COLO668 (cell line): Measurements from ENCODE around the gene LBH.

Source experiments
- DNase-seq: peaks from one replicate; lab custom pipeline; 2025; ENCODE audit not compliant: unreplicated experiment; lab: John Stamatoyannopoulos, UW

Gene LBH

DNA sequence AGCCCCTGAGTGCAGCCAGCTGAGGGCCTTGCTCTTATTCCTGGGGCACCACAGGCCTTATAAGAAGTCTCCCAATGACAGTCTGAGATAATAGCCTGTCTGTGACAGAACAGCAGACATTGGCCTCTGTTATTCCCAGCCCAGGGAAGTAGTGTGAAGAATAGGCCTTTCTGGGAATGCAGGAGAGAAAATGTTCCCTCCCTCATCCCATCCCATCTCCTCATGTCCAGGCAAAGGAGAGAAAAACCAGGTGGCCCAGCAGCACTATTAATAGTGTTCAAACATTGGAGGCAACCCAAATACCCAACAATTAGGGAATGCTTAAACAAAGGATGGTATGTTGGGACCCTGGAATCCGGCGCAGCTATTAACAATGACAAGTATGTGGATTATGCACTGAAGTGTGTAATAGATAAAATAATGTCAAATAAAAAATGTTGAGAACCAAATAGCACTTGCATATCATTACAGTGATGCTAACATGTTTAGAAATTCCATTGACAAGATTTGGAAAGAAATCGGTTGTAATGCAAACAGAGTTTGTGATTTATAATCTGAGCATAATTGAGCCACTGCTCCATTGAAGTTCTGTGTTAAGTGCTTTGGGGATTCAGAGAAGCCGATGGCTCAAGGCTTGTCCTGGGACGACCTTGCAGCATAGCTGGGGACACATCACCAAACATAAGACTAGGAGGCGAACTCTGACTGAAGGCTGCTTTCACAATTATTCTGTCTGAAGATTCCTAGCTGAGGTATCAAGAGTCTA is 69.3 kb downstream of the LBH start:
- DNase-seq, result no peak

DNA sequence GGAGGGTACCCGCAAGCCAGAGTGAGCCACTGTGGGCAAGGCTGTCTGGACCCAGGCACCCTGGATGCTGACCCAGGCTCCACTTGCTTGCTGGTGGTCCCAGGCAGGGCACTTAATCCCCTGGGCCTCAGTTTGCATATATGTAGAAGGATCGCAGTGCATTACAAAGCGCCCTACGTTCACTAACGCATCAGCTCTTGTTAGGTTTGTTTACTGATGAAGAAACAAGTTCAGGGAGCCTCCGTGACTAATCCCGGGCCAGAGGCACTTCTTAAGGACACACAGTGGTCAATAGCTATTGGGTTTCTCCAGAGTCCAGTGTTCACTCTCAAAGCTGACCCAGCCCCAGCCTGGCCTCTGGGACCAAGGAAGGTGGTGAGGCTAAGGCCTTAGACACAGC is 70.2 kb downstream of the LBH start:
- no peak for DNase-seq

GRCh38 chr2:30302566-30302965 is 71.2 kb downstream of the LBH start:
- no peak for DNase-seq

DNA sequence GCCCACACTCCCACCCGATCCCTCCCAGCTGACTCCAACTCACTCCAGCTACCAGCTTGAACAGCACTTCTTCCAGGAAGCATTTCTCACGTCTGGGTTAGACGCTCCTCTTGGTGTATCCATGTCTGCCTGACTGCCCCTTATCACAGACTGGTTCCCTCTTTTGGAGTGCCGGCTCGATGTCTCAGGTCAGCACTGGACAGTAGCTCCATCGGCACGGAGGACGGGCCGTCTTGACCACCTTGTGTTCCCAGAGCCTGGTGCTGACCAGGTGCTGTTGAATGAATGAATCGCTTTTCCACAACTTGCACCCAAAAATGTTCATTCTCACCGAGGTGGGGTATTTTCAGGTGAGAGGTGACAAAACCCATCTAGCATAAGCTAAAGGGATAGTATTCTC is 71.8 kb downstream of the LBH start:
- DNase-seq, result no peak

- DNase-seq, result no peak
These were observed 73.9 kb downstream of the LBH start for GRCh38 chr2:30305235-30305634.

GRCh38 chr2:30306522-30306921 is 75.2 kb downstream of the LBH start:
- no peak for DNase-seq

- DNase-seq, result no peak
These were observed 76.9 kb downstream of the LBH start for GRCh38 chr2:30308280-30308679.
